GM13977 (cell line): Measurements from ENCODE around the gene CMA1.
"Not testable (repeated sequence)": the region's sequence is repeated elsewhere in the genome, so short reads cannot be mapped to it uniquely, and the experiment has no call there.

ENCODE experiments used
- DNase-seq: peaks from one replicate; pipeline ENCODE4 v3.0.0; 2012; ENCODE audit warnings: low spot score
- CTCF ChIP-seq: IDR thresholded peaks from 2 replicates; pipeline ENCODE4 v1.5.1; 2012; ENCODE audit warnings: mild to moderate bottlenecking, control low read depth; ENCODE audit not compliant: insufficient read depth; ENCODE audit errors: extremely low read depth, missing control alignments
- in situ Hi-C: fragments of 300-500 bp; cut with MboI; formaldehyde crosslinking; loops from one replicate; pipeline ENCODE4 v1.12.0; 2022; ENCODE audit warnings: low sequenced_read_pairs, low pct_unique_long_range_greater_than_20kb, mixed read lengths, inconsistent platforms; ENCODE audit not compliant: unreplicated experiment

Gene CMA1

GRCh38 chr14:24481622-24482324 is 26.3 kb downstream of the CMA1 start:
- peak; percentile 92 for TF ChIP-seq CTCF
- DNase-seq: peak; percentile 84
- in situ Hi-C loops: no loop called here

- in situ Hi-C loops, DNase-seq: not testable (repeated sequence)
These were observed 28.1 kb downstream of the CMA1 start for GRCh38 chr14:24479999-24480398.

- no peak for DNase-seq
- no peak for TF ChIP-seq CTCF
- in situ Hi-C loops: no loop called here
These were observed 32.8 kb downstream of the CMA1 start for GRCh38 chr14:24475261-24475660.

GRCh38 chr14:24473211-24473610 is 34.9 kb downstream of the CMA1 start:
- no peak for DNase-seq
- no peak for TF ChIP-seq CTCF
- in situ Hi-C loops: loop anchor here (25.0 kb wide), 1 partner anchor 214 kb away; no protein-coding TSS in a partner anchor

GRCh38 chr14:24470450-24470849 is 37.6 kb downstream of the CMA1 start:
- in situ Hi-C loops: loop anchor here (25.0 kb wide), 1 partner anchor 217 kb away; no protein-coding TSS in a partner anchor
- not testable (repeated sequence) for DNase-seq

GRCh38 chr14:24465805-24466204 is 42.3 kb downstream of the CMA1 start:
- TF ChIP-seq CTCF: no peak
- in situ Hi-C loops: loop anchor here (25.0 kb wide), 1 partner anchor 221 kb away; no protein-coding TSS in a partner anchor

GRCh38 chr14:24465368-24465767 is 42.7 kb downstream of the CMA1 start:
- DNase-seq: no peak
- TF ChIP-seq CTCF: no peak
- in situ Hi-C loops: loop anchor here (25.0 kb wide), 1 partner anchor 222 kb away; no protein-coding TSS in a partner anchor

More at GRCh38 chr14:24465805-24466204, 42.3 kb downstream of the CMA1 start:
- DNase-seq: no peak
